ENCODE results near the gene SCYGR5. TPM values are rescaled to one million over a fixed set of nuclear protein-coding genes. Genes with fewer than 3 reads are reported as not detected.

SCYGR5 gene
- total RNA-seq, 1 experiment from 2014 or later: not detected

DNA sequence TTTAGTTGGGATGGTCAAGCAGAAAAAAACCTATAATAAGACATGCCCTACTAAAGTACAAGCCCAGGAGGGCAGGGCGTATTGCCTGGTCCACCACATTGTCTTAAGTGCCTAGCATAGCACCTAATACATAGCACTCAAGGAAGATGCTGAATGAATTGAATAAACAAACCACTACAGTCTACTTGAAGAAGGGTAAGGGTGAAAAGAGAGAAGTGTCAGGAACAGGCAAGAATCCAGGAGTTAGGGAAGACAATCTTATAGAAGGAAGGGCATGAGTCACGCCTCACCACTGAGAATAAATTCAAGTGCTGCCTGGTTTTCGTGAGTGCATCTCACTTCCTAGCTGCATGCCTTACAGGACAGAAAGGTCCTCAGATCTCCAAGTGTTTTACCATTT lies 37.4 kb downstream of the SCYGR5 start:
- Histone ChIP-seq H3K27me3 (ENCODE audit: control insufficient read depth, insufficient read depth, low read length) (no peaks in the 10 kb centered on the region), H3K4me3 (ENCODE audit: insufficient read depth, low read depth, low read length) (no peak overlapping the region), H3K36me3 (replicated peaks; ENCODE audit: control insufficient read depth, insufficient read depth, low read length) (no peaks in the 10 kb centered on the region; the same call in 1 of the 2 replicates)
- DNase-seq: no peak

DNA sequence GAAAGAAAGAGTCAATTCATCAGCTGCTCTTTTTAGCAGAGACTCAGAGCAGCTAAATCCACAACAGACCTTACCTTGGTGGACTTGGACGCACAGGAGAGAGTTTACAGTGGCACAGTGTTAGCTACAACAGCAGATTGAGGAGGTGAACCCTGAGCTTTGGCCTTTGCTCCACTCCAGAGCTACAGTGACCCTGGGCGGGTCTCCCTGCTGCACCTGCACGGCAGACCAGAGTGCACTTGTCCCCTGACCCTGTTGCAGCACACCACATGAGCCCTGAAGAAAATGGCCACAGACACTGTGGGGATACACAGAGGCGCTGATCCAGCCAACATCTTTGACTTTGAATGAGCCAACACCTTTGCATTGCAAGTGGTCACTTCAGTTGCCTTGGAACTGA lies 40.3 kb downstream of the SCYGR5 start:
- Histone ChIP-seq H3K36me3 (replicated peaks; ENCODE audit: control insufficient read depth, insufficient read depth, low read length) (no peaks in the 10 kb centered on the region), H3K4me3 (ENCODE audit: insufficient read depth, low read depth, low read length) (no peak overlapping the region), H3K27me3 (ENCODE audit: control insufficient read depth, insufficient read depth, low read length) (no peaks in the 10 kb centered on the region)
- no peak for DNase-seq

DNA sequence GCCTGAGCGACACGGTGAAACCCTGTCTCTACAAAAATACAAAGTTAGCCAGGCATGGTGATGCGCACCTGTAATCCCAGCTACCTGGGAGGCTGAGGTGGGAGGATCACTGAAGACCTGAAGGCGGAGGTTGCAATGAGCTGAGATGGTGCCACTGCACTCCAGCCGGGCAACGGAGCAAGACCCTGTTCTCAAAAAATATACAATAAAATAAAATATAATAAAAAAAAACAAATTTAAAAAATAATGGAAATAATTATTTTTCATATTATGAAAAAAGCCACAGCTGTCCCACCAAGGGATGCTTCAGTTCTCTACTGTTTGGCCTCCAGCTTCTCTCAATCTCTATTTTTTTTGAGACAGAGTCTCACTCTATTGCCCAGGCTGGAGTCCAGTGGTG lies 40.8 kb downstream of the SCYGR5 start:
- no peak overlapping the region for H3K4me3 ChIP-seq (ENCODE audit: insufficient read depth, low read depth, low read length)

DNA sequence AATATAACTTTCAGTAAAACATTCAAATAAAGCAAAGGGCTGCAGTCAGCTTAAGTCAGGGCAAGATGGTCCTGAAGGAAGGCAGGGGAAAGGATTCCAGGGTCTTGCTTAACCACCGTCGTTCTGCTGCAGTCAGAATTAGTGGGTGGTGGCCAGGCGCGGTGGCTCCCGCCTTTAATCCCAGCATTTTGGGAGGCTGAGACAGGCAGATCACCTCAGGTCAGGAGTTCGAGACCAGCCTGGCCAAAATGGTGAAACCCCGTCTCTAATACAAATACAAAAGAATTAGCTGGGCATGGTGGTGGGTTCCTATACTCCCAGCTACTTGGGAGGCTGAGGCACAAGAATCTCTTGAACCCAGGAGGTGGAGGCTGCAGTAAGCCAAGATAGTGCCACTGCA lies 44.4 kb downstream of the SCYGR5 start:
- Histone ChIP-seq H3K36me3 (replicated peaks; ENCODE audit: control insufficient read depth, insufficient read depth, low read length) (no peaks in the 10 kb centered on the region), H3K27me3 (ENCODE audit: control insufficient read depth, insufficient read depth, low read length) (no peaks in the 10 kb centered on the region), H3K4me3 (ENCODE audit: insufficient read depth, low read depth, low read length) (no peak overlapping the region)
- DNase-seq: no peak

More for the DNA sequence above, 40.8 kb downstream of the SCYGR5 start:
- no peaks in the 10 kb centered on the region for H3K27me3 ChIP-seq (ENCODE audit: control insufficient read depth, insufficient read depth, low read length)
- no peaks in the 10 kb centered on the region for H3K36me3 ChIP-seq (replicated peaks; ENCODE audit: control insufficient read depth, insufficient read depth, low read length)
- no peak for DNase-seq

DNA sequence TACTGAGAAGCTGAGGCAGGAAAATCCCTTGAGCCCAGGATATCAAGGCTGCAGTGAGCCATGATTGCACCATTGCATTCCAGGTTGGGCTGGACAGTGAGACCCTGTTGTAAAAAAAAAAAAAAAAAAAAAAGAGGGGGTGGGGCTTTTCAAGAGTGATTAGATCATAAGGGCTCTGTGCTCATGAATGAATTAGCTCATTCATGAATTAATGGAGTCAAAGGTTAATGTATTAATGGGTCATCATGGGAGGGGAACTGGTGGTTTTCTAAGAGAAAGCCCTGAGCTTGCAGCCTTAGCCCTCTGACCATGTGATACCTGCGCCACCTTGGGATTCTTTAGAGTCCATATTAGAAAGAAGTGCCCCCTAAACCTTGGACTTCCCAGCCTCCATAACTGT lies 46.7 kb downstream of the SCYGR5 start:
- Histone ChIP-seq H3K4me3 (ENCODE audit: insufficient read depth, low read depth, low read length) (no peak overlapping the region), H3K36me3 (replicated peaks; ENCODE audit: control insufficient read depth, insufficient read depth, low read length) (no peaks in the 10 kb centered on the region), H3K27me3 (ENCODE audit: control insufficient read depth, insufficient read depth, low read length) (peaks cover 4% of the 10 kb centered on the region; the same call in 1 of the 2 replicates)
- DNase-seq: no peak

- no peaks in the 10 kb centered on the region for H3K36me3 ChIP-seq (replicated peaks; ENCODE audit: control insufficient read depth, insufficient read depth, low read length)
These were observed 49.9 kb downstream of the SCYGR5 start for GRCh38 chr2:227716501-227716900.

More at GRCh38 chr2:227716501-227716900, 49.9 kb downstream of the SCYGR5 start:
- Histone ChIP-seq H3K27me3 (ENCODE audit: control insufficient read depth, insufficient read depth, low read length) (peaks cover 4% of the 10 kb centered on the region; the same call in 1 of the 2 replicates), H3K4me3 (ENCODE audit: insufficient read depth, low read depth, low read length) (no peak overlapping the region)
- DNase-seq: no peak

Other genes starting within 250 kb of the SCYGR5 start
- 94.3 and 116 TPM in 2 replicates for gene AGFG1, start 194.6 kb upstream of the SCYGR5 start, total RNA-seq (2014; rRNA removed; shearing (Covaris generic))
- not detected in 2 replicates for gene SCYGR2, start 67.9 kb upstream of the SCYGR5 start, total RNA-seq (2014; rRNA removed; shearing (Covaris generic))
- gene SCYGR3, start 52.0 kb upstream of the SCYGR5 start, total RNA-seq (2014; rRNA removed; shearing (Covaris generic)): not detected in 2 replicates
- not detected in 2 replicates for gene SCYGR4, start 49.3 kb upstream of the SCYGR5 start, total RNA-seq (2014; rRNA removed; shearing (Covaris generic))
- gene SLC19A3, start 51.2 kb downstream of the SCYGR5 start, total RNA-seq (2014; rRNA removed; shearing (Covaris generic)): 1.1 and 1.7 TPM in 2 replicates
- not detected in 2 replicates for gene SCYGR6, start 58.0 kb downstream of the SCYGR5 start, total RNA-seq (2014; rRNA removed; shearing (Covaris generic))
- gene SCYGR7, start 61.5 kb downstream of the SCYGR5 start, total RNA-seq (2014; rRNA removed; shearing (Covaris generic)): not detected in 2 replicates
- gene SCYGR8, start 79.1 kb downstream of the SCYGR5 start, total RNA-seq (2014; rRNA removed; shearing (Covaris generic)): not detected in 2 replicates
- gene CCL20, start 147.0 kb downstream of the SCYGR5 start, total RNA-seq (2014; rRNA removed; shearing (Covaris generic)): not detected in 2 replicates
- 0.10 TPM in 1 of 2 replicates, not detected in the other for gene DAW1, start 204.8 kb downstream of the SCYGR5 start, total RNA-seq (2014; rRNA removed; shearing (Covaris generic))